Smooth muscle cell (in vitro differentiated cells): ENCODE data around the gene ADCY5. TPM values are rescaled to one million over a fixed set of nuclear protein-coding genes. Genes with fewer than 3 reads are reported as not detected.

Source experiments
- DNase-seq: peaks from one replicate; lab custom pipeline; 2025; ENCODE audit not compliant: unreplicated experiment; lab: John Stamatoyannopoulos, UW
- H2AFZ ChIP-seq: fragments of 200-600 bp; sonication (generic); 2 replicates; pipeline ENCODE4 v1.6.0; 2016; ENCODE audit warnings: antibody characterized with exemption, low read depth, mild to moderate bottlenecking
- H3F3A ChIP-seq: fragments of 200-600 bp; sonication (generic); 2 replicates; pipeline ENCODE4 v1.6.0; 2017; ENCODE audit warnings: antibody characterized with exemption, low read depth
- H3K27ac ChIP-seq: fragments of 200-600 bp; sonication (generic); 2 replicates; pipeline ENCODE4 v1.5.1; 2016; ENCODE audit warnings: low read depth, mild to moderate bottlenecking
- H3K27me3 ChIP-seq: fragments of 200-600 bp; sonication (generic); 2 replicates; pipeline ENCODE4 v1.6.1; 2016; ENCODE audit warnings: low read depth, mild to moderate bottlenecking
- H3K36me3 ChIP-seq: fragments of 200-600 bp; sonication (generic); 2 replicates; pipeline ENCODE4 v1.5.1; 2016; ENCODE audit warnings: low read depth
- H3K4me1 ChIP-seq: fragments of 200-600 bp; sonication (generic); 2 replicates; pipeline ENCODE4 v1.5.1; 2016; ENCODE audit warnings: low read depth
- H3K4me2 ChIP-seq: fragments of 200-600 bp; sonication (generic); 2 replicates; pipeline ENCODE4 v1.6.0; 2016; ENCODE audit warnings: mild to moderate bottlenecking
- H3K4me3 ChIP-seq: fragments of 200-600 bp; sonication (generic); 2 replicates; pipeline ENCODE4 v1.5.1; 2016; ENCODE audit warnings: mild to moderate bottlenecking
- H3K79me2 ChIP-seq: fragments of 200-600 bp; sonication (generic); 2 replicates; pipeline ENCODE4 v1.6.0; 2016; ENCODE audit warnings: low read depth, mild to moderate bottlenecking
- H3K9ac ChIP-seq: fragments of 200-600 bp; sonication (generic); 2 replicates; pipeline ENCODE4 v1.6.0; 2016; ENCODE audit warnings: low read depth
- H3K9me3 ChIP-seq: fragments of 200-600 bp; sonication (generic); replicated peaks from 2 replicates; pipeline ENCODE4 v1.5.1; 2016; ENCODE audit warnings: low read depth
- H4K20me1 ChIP-seq: fragments of 200-600 bp; sonication (generic); 2 replicates; pipeline ENCODE4 v1.6.0; 2016; ENCODE audit warnings: low read depth
- CTCF ChIP-seq: fragments of 200-600 bp; sonication (generic); IDR thresholded peaks from 2 replicates; pipeline ENCODE4 v1.5.1; 2017; ENCODE audit warnings: borderline replicate concordance, mild to moderate bottlenecking, antibody characterized with exemption; ENCODE audit not compliant: insufficient read depth, poor library complexity, severe bottlenecking
- WGBS: methylation state at CpG from one replicate; pipeline ENCODE4 v1.1.7; 2016; ENCODE audit warnings: low lambda C conversion rate; 5-methylcytosine and 5-hydroxymethylcytosine counted together
- polyA plus RNA-seq: library from polyadenylated mRNA; unstranded; fragments of >200 nt; fragmentation: Nextera tagmentation; extraction: Ambion mirVana; gene quantifications from 2 replicates; pipeline ENCODE4 v1.2.1, GENCODE V29; 2016
- total RNA-seq: library from RNA; depleted of rRNA; stranded (reverse); fragments of >200 nt; gene quantifications from 2 replicates; pipeline ENCODE4 v1.2.3, GENCODE V29; 2014

ADCY5 gene
- total and polyA plus RNA-seq, 2 experiments from 2014 or later: 0.50 to 0.58 TPM

GRCh38 chr3:123313889-123314288, 135.0 kb downstream of the ADCY5 start:
- Histone ChIP-seq H3K4me3 (no peak overlapping the region), H3K4me1 (peaks cover 6% of the 10 kb centered on the region), H2AFZ (no peak overlapping the region), H3F3A (no peaks in the 10 kb centered on the region), H3K27me3 (peaks cover 36% of the 10 kb centered on the region), H4K20me1 (no peaks in the 10 kb centered on the region), H3K4me2 (no peak overlapping the region), H3K27ac (no peak overlapping the region), H3K9ac (no peak overlapping the region), H3K9me3 (no peaks in the 10 kb centered on the region), H3K36me3 (no peaks in the 10 kb centered on the region), H3K79me2 (no peaks in the 10 kb centered on the region)
- DNase-seq: no peak
- WGBS: 70% methylated on average over 5 of the region's 5 CpGs
- no peak for TF ChIP-seq CTCF

GRCh38 chr3:123312331-123313265, 136.3 kb downstream of the ADCY5 start:
- Histone ChIP-seq H3K79me2 (no peaks in the 10 kb centered on the region), H3K27me3 (peaks cover 37% of the 10 kb centered on the region), H3K9me3 (no peaks in the 10 kb centered on the region), H3K4me3 (no peak overlapping the region), H3K36me3 (no peaks in the 10 kb centered on the region), H4K20me1 (no peaks in the 10 kb centered on the region), H3K27ac (no peak overlapping the region), H3F3A (no peaks in the 10 kb centered on the region), H2AFZ (no peak overlapping the region), H3K4me1 (peaks cover 6% of the 10 kb centered on the region), H3K9ac (no peak overlapping the region), H3K4me2 (no peak overlapping the region)
- no peak for TF ChIP-seq CTCF
- no peak for DNase-seq
- WGBS: 83% methylated on average over 16 of the region's 16 CpGs

- WGBS: 81% methylated on average over 9 of the region's 9 CpGs
- H3K4me2 ChIP-seq: no peak overlapping the region
- no peak for TF ChIP-seq CTCF
- H3K9ac ChIP-seq: no peak overlapping the region
- H3K27me3 ChIP-seq: peaks cover 33% of the 10 kb centered on the region
- H4K20me1 ChIP-seq: no peaks in the 10 kb centered on the region
- no peaks in the 10 kb centered on the region for H3F3A ChIP-seq
- no peaks in the 10 kb centered on the region for H3K79me2 ChIP-seq
- peaks cover 6% of the 10 kb centered on the region for H3K4me1 ChIP-seq
- no peaks in the 10 kb centered on the region for H3K9me3 ChIP-seq
- no peak overlapping the region for H3K4me3 ChIP-seq
- no peak for DNase-seq
- H3K36me3 ChIP-seq: no peaks in the 10 kb centered on the region
- H3K27ac ChIP-seq: no peak overlapping the region
- no peak overlapping the region for H2AFZ ChIP-seq
Observed at GRCh38 chr3:123311201-123311600, 137.7 kb downstream of the ADCY5 start.
